Osteocyte (in vitro differentiated cells): Measurements from ENCODE around the gene LRFN3. TPM values are rescaled to one million over a fixed set of nuclear protein-coding genes. Genes with fewer than 3 reads are reported as not detected.

ENCODE experiments used
- DNase-seq: peaks from one replicate; pipeline ENCODE4 v3.0.0; 2021; ENCODE audit warnings: mixed read lengths; ENCODE audit not compliant: unreplicated experiment; ENCODE audit errors: extremely low spot score
- H3K27ac Mint-ChIP-seq: one replicate; pipeline ENCODE4 v1.8.0; 2021; ENCODE audit warnings: mild to moderate bottlenecking, mixed read lengths; ENCODE audit not compliant: unreplicated experiment
- H3K27me3 Mint-ChIP-seq: one replicate; pipeline ENCODE4 v1.8.0; 2021; ENCODE audit warnings: mixed read lengths; ENCODE audit not compliant: unreplicated experiment
- H3K36me3 Mint-ChIP-seq: one replicate; pipeline ENCODE4 v1.8.0; 2021; ENCODE audit warnings: mixed read lengths; ENCODE audit not compliant: unreplicated experiment
- H3K4me1 Mint-ChIP-seq: one replicate; pipeline ENCODE4 v1.8.0; 2021; ENCODE audit warnings: mixed read lengths; ENCODE audit not compliant: unreplicated experiment
- H3K4me3 Mint-ChIP-seq: one replicate; pipeline ENCODE4 v1.8.0; 2021; ENCODE audit warnings: mild to moderate bottlenecking, moderate library complexity, mixed read lengths; ENCODE audit not compliant: unreplicated experiment
- H3K9me3 Mint-ChIP-seq: one replicate; pipeline ENCODE4 v1.8.0; 2021; ENCODE audit warnings: mixed read lengths; ENCODE audit not compliant: unreplicated experiment
- long read RNA-seq: library from polyadenylated mRNA; unstranded; transcript quantifications from one replicate; pipeline ENCODE4 v2.0.0, GENCODE V29; 2021
- total RNA-seq: library from RNA; stranded (reverse); gene quantifications from 2 replicates; pipeline ENCODE4 v1.2.1, GENCODE V29; 2021
- TF ChIP-seq, protein P1 (sequence below): fragments of 200-600 bp; sonication (generic); IDR thresholded peaks from 2 replicates; pipeline ENCODE4 v1.5.0; 2021; ENCODE audit warnings: antibody characterized with exemption, mild to moderate bottlenecking, moderate library complexity

The LRFN3 gene, protein sequence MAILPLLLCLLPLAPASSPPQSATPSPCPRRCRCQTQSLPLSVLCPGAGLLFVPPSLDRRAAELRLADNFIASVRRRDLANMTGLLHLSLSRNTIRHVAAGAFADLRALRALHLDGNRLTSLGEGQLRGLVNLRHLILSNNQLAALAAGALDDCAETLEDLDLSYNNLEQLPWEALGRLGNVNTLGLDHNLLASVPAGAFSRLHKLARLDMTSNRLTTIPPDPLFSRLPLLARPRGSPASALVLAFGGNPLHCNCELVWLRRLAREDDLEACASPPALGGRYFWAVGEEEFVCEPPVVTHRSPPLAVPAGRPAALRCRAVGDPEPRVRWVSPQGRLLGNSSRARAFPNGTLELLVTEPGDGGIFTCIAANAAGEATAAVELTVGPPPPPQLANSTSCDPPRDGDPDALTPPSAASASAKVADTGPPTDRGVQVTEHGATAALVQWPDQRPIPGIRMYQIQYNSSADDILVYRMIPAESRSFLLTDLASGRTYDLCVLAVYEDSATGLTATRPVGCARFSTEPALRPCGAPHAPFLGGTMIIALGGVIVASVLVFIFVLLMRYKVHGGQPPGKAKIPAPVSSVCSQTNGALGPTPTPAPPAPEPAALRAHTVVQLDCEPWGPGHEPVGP
- total RNA-seq = 24.3 and 25.0 TPM in 2 replicates
- long read RNA-seq = 0 reads

DNA sequence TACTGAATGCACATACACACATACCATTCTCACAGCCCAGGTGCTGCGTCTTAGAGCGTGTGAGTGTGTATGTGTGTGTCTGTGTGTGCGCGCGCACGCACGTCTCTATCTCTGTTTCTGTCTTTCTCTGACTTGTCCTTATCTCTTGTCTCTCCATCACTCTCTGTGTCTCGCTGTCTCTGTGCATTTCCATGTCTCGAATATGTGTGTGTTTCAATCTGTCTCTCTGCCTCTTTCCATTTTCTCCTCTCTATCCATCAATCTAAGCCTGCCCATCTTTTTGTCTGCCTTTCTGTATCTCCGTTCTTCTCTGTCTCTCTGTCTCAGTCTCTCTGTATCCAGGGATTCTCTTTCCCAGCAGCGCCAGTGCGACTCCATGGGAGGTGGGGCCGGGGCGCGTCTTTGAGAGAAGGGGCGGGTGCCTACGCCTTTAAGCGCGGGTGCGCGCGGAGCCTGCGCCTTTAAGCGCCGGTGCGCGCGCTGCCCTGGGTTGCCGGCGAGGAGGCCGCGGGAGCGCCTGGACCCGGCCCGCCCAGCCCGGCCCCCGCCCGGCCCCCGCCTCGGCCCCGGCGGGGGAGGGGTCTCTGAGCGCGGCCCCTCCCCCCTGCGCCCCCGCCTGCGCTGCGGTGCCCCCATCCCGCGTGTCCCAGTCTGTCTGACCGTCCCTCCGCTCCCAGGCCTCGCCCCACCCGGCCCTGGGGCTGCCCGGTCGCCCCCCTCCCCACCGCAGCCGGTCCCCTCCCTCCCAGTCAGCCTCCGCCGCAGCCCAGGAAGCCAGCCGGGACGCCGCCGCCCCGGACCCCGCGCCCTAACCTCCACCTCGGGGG lies at the start of gene LRFN3:
Gene LRFN3 (plus strand): TSS at position 464 of the 827 bp plus-strand sequence. CDS start 3,052 bp downstream, outside the sequence.
- H3K9me3 Mint-ChIP-seq = no peaks in the 10 kb centered on the region
- peak; percentile 88 for DNase-seq
- TF ChIP-seq, protein P1, sequence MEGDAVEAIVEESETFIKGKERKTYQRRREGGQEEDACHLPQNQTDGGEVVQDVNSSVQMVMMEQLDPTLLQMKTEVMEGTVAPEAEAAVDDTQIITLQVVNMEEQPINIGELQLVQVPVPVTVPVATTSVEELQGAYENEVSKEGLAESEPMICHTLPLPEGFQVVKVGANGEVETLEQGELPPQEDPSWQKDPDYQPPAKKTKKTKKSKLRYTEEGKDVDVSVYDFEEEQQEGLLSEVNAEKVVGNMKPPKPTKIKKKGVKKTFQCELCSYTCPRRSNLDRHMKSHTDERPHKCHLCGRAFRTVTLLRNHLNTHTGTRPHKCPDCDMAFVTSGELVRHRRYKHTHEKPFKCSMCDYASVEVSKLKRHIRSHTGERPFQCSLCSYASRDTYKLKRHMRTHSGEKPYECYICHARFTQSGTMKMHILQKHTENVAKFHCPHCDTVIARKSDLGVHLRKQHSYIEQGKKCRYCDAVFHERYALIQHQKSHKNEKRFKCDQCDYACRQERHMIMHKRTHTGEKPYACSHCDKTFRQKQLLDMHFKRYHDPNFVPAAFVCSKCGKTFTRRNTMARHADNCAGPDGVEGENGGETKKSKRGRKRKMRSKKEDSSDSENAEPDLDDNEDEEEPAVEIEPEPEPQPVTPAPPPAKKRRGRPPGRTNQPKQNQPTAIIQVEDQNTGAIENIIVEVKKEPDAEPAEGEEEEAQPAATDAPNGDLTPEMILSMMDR = no peak
- peak within 1 kb of the TSS; percentile 73 for H3K27ac Mint-ChIP-seq
- H3K4me3 Mint-ChIP-seq = peak within 1 kb of the TSS; percentile 95
- peaks cover 36% of the 10 kb centered on the region for H3K4me1 Mint-ChIP-seq
- peaks cover 4% of the 10 kb centered on the region for H3K36me3 Mint-ChIP-seq
- H3K27me3 Mint-ChIP-seq = no peaks in the 10 kb centered on the region

DNA sequence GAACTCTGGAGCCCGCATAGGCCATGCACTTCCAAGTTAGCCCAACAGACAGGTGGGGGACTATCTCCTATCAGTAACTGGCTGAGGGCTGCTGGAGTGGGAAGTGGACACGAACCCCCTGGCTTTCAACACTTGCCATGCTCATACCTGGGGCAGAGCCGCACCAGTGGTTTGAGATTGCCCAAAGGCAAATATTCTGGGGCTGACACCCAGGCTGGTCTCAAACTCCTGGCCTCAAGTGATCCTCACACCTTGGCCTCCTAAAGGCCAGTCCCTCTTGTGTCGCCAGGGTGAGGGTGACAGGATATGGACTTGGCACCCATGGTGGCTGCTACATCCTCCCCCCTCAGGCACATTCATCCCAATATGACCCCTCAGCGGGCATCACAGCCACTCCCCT lies 49.0 kb upstream of the LRFN3 start:
- H3K36me3 Mint-ChIP-seq = peaks cover 26% of the 10 kb centered on the region
- TF ChIP-seq, protein P1 = no peak
- DNase-seq = no peak

DNA sequence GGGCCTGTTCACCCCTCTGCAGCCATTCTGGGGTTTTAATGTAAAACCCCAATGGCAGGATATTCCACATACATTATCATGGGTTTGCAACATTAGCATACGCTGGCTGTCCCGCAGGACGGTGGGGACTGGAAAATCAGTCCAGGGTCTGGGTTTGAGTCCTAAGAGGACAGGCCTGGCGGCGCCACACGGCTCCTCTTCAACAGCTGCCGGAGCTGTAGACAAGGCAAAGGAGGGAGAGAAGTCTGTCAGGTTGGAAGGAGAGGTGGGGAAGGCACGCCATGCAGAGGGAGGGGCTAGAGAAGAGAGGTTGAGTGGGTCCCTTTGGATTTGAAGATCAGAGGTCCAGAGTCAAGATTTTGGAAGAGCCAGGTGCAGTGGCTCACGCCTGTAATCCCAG lies 47.8 kb upstream of the LRFN3 start:
- H3K9me3 Mint-ChIP-seq = no peaks in the 10 kb centered on the region
- H3K27me3 Mint-ChIP-seq = no peaks in the 10 kb centered on the region
- no peaks in the 10 kb centered on the region for H3K4me1 Mint-ChIP-seq
- peaks cover 33% of the 10 kb centered on the region for H3K36me3 Mint-ChIP-seq
- TF ChIP-seq, protein P1 = no peak
- H3K27ac Mint-ChIP-seq = no peak overlapping the region
- H3K4me3 Mint-ChIP-seq = no peak overlapping the region
- DNase-seq = no peak

More for the DNA sequence above, 49.0 kb upstream of the LRFN3 start:
- Mint-ChIP-seq H3K4me1 (no peaks in the 10 kb centered on the region), H3K27me3 (no peaks in the 10 kb centered on the region), H3K9me3 (no peaks in the 10 kb centered on the region), H3K27ac (no peak overlapping the region), H3K4me3 (no peak overlapping the region)

DNA sequence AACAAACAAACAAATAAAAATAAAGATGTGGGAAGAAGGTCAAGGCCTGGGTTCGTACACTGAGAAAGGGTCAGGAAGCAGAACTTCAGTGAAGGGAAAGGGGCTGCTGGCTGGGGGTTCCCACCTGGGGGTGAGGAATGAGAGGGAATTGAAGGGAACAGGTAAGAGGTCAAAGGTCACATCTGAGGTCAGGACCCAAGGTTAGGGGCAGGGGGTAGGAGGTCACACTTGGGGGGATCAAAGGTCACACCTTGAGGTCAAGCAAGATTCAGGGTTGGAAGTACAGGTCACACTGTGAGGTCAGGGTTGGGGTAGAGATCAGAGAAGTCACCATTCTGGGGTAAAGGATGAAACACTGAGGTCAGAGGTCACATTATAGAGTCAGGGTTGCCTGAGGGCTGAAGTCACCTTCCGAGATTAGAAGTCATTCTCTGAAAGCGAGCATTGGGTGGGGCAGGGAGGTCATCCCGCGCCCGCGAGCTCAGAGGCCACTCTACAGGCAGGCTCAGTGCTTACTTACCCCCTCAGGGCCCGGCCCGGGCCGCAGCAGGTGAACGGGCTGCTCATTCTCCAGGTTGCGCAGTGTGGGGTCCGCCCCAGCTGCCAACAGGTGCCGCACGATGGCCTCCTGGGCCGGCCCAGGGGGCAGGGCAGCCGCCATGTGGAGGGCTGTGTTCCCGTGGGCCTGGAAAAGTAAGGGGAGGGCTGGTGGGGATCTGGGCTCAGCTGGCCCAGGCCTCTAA lies 46.6 kb upstream of the LRFN3 start:
- no peaks in the 10 kb centered on the region for H3K27me3 Mint-ChIP-seq
- no peaks in the 10 kb centered on the region for H3K9me3 Mint-ChIP-seq
- no peak overlapping the region for H3K4me3 Mint-ChIP-seq

More for the DNA sequence above, 46.6 kb upstream of the LRFN3 start:
- no peaks in the 10 kb centered on the region for H3K4me1 Mint-ChIP-seq
- no peak overlapping the region for H3K27ac Mint-ChIP-seq
- no peak for DNase-seq
- H3K36me3 Mint-ChIP-seq = peaks cover 33% of the 10 kb centered on the region
- TF ChIP-seq, protein P1 = no peak
